OCI-M2 (cell line): ENCODE data around the gene RAB11FIP2.

Experiments used
- DNase-seq: peaks from one replicate; lab custom pipeline; 2025; ENCODE audit not compliant: unreplicated experiment; lab: John Stamatoyannopoulos, UW

The RAB11FIP2 gene

DNA sequence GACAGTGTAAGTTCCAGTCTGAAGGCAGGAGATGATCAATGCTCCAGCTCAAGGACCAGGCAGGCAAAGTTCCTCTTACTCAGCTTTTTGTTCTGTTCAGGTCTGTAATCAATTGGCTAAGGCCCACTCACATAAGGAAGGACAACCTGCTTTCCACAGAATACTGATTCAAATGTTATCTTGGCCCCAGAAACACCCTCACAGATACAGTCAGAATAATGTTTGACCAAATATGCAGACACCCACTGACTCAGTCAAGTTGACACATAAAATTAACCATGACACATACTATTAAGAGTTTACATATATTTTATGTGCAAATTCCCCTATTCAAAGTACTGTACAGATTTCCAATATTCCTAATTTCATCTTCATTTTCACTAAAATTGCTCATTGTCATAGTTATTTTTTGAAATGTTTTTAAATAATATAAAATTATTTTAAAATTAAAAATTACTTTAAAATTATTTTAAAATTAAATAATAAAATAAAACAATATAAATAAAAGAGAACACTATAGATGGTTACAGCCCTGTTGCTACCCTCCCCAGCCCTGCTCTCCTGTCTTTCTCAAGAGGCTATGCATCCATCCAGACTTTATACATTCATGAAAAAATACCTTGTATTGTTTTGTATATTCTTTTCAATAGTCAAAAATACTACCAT lies 59.4 kb downstream of the RAB11FIP2 start:
- DNase-seq, result no peak

DNA sequence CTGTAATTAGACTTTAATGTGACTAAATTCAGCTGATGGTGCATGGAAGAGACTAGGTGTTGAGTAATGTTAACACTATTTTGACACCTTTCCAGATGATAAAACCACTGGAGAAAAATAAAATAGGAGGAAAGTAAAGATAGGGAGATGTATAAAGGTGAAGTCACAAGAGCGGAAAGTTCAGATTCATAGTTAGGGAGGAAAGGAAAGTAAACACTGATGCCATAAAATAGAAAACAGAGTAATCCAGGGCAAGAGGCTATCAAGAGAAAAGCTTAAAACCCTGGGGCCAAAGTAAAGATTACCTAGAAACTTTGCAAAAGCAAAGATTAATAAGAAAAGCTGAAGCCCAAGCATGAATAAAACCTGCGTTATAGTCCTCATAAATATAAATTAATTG lies 62.8 kb downstream of the RAB11FIP2 start:
- no peak for DNase-seq

DNA sequence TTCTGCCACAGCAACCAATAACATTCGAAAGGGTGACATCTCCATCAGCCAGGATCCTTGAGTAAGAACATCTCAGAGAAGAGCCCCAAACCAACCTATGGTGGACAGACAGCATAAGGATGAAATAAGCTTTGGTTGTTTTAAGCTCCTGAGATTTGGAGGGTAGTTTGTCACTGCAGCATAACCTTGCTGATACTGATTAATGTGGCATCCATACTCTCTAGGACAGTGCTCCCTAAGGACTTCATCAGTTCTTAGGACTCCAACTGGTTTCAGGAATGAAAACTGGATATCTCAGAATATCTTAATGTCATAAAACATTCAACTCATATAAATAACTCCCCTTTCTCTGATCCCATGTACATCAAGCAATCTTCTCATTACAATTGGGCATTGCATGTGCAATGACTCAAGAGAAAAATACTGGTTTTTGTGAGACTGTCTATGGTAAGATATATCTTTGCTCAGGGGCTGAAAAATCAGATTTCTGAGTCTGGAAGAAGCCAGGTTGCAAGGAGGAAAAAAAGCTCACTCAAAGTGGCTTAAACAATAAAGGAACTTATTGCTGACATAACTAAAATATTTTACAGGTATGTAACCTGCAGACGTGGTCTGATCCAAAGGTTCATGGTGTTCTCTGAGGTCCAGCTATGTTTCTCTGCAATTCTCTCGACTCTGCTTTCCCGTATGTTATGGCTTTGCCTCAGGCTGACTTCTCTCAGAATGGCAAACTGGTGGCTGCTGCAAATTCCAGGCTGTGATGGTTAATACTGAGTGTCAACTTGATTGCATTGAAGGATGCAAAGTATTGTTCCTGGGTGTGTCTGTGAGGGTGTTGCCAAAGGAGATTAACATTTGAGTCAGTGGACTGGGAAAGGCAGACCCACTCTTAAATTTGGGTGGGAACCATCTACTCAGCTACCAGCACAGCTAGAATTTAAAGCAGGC lies 65.7 kb downstream of the RAB11FIP2 start:
- no peak for DNase-seq

DNA sequence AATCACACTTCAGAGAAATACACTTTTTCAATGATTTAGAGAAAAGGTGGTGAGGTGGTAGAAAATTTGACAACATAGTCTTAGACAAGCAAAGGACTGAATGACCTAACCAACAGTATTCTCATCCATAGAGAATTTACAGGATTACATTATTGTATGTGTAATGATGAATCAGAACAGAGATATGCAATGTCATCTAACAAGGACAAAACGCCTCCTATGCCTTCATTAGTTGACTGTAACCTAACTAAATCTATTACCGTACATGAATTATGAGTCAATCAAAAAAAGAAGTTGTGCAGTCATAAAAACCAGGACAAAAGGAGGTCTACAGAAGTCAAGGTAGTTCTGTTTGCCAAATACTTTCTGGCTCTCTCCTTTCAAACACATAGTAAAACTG lies 66.5 kb downstream of the RAB11FIP2 start:
- DNase-seq, result no peak

DNA sequence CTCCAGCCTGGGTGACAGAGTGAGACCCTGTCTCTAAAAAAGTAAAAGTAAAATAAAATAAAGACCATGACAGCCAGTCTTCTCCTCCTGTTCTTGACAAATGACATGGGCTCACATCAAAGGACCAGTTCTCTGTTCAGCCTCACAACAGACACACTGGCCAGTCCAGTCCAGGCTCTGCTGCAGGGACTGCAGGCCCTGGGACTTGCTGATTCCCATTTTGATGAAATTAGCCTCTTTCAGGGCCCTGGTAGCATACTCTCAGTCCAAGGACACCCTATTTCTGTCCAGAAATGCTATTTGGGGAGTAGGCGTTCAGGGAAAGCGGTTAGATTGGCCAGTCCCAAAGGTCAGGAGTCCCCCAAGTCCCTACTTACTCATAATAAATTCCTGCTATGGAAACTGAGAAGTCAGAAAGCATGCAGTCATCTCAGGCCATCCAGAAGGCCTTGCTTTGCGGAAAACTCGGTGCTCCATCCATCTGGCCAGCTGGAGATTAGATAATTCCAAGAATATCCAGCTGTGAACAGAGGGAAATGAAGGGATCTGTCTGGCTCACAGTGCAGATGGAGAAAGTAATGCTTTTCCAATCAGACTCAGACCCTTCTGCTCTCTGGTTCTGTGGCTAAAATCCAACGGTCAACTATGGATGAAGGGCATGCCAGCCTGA lies 74.4 kb downstream of the RAB11FIP2 start:
- DNase-seq, result no peak

DNA sequence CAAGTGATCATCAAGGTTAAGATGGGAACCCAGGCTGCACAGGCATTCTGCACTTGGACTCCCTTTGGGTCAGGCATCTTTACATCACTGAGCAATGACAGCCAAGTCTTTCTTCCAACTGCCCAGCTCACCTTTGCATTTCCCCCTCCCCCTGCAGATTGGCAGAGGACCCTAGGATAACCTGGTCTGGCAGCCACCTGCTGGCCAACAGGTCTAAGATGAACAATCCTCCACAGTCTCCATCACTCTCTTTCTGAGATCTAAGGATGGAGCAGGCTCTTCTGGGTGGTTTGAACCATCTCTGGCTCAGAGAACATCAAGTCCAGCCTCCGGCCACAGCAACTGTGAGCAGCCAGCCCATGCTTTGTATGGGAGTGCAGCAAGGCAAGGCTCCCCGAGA lies 75.8 kb downstream of the RAB11FIP2 start:
- no peak for DNase-seq

DNA sequence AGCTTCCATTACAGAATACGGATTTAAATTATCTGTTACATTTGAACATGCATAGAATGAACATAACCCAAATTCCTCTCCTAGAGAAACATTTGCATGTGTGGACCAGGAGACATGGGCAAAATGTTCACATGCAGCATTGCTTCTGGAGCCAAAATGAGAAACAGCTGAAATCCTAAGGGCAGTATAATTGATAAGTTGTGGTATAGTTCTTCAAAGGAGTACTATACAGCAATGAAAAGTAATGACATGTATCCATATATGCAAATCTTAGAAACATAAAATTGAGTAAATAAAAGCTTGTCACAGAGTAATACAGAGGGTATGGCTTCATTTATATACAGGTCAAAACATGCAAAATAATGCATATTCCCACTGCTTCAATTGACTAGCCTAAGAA lies 77.1 kb downstream of the RAB11FIP2 start:
- DNase-seq, result no peak

DNA sequence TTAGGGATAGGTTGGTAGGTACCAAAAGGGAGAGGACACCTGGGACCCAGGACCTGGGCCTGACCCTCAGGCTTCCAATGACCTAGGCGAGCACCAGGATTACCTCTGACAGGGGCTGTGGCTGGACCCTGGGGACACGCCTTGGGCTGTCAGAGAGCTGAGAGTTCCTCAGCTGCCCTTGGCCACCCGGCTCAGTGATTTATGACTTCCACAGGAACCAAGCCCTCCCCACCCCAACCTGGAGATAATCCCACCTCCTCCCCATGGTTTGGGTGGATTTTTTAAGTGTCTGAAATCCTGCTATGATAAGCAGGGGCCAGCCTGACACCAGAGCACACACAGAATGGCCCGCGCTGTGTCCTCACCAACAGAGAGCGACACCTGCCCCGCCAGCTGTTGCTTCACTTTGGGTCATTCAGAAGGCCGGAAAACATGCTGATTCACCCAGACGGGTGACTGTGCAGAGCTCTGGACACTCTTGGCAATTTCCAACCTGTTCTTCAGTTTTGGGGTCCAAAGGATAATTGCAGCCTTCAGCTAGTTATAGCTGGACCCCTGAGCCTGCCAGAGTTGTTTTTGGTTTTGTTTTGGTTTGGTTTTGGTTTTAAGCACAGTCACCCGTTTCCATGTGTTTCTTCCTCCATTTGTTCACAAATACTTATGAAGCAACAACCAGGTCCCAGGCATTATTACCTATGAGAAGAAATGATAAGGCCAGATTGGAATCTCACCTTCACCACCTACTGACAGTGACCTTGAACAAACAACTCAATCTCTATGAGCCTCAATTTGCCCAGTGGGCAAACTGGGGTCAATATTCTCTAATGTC lies 78.2 kb downstream of the RAB11FIP2 start:
- DNase-seq, result no peak

DNA sequence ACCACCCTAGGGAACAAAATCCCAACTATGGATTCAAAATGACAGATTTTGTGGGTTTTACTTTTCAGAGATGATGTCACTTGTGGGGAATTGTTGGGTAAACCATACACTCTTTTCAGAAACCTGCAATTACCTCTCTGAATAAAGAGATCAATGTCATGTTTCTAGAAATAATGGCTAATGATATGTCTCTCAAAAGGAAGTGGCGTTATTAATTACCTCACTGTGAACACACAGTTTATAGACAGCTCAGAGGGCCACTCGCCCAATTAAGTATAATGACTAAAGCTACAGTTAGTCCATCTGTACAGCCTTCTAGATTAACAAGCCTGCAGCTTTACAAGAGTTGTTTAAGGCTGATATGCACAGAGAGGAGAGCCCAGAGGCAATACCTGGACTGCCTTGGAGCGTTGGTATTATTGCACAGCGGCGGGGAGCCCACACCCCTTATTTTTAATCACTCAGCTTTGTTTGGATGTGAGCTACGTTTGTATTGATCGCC lies 79.5 kb downstream of the RAB11FIP2 start:
- no peak for DNase-seq

DNA sequence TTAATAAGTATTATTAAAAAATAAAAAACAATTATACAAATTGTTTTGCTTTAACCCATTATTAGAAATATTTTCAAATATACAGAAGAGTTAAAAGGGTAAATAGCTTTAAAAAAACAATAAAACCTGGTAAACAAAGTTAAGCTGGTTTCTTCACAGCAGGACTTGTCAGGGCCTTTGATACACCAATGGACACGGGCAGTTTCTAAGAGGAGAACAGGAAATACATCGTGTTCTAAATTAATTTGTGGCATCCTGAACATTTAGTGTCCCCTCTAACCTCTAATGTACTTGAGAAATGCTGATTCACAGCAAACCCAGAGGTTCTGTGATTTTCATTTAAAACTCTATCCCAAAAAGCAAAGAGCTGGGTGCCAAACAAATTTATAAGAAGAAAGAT lies 80.8 kb downstream of the RAB11FIP2 start:
- DNase-seq, result no peak

DNA sequence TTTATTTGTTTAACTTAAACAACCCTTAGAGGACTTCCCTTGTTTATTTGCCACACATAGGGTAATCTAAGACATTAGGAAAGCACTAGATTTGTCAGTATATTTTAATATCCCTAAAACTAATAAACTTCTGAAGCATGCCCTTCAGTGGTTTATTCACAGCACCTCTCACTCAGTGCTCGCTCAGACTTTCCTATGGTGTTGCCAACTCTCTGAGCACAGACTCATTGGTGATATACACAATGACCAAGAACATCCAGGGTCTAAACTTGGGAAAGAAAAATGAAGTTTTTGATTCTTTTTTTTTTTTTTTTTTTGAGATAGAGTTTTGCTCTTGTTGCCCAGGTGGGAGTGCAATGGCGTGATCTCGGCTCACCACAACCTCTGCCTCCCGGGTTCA lies 82.2 kb downstream of the RAB11FIP2 start:
- DNase-seq, result no peak

DNA sequence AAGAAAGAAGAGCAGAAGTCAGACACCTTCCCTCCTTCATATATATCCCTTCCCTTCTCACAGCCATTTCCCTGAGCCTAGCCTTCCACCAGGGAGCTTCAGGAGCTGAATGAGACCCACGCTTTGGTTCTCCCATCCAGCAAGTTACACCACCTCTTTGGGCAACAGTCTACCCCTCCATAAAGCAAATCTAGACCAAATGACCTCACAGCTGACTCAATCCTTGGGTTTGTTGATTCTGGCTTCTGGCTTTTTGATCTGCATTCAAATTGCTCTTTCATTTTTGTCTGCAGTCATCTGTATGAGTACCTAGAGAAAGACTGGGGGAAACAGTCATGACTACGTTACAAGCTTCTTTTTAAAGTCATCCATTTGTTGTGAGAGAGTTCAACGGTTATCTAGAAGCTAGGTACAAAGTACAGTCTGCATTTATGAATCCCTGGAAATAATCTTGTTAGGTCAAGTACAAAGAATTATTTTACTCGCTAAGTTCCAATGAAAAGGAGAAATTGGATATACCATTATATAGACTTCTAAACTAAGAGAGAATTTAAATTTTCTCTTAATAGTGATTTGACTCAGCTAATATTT lies 86.3 kb downstream of the RAB11FIP2 start:
- DNase-seq, result no peak

DNA sequence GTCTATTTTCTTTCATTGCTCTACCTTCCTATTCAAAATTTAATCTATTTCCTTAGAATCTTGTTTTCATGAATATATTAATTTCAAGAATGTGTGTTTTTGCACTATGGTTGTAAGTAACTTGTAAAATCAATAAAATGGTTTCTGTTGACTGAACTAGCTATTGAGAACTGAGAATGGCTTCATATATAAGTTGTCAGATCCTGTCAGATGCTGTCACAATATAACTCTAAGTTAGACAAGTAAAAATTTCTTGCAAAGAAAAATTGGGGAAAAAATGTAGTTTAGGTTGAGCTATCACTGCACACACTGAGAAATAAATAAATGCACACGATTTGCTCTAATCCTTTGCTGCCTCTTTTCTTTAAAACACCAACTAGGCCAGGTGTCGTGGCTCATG lies 89.8 kb downstream of the RAB11FIP2 start:
- DNase-seq, result no peak

DNA sequence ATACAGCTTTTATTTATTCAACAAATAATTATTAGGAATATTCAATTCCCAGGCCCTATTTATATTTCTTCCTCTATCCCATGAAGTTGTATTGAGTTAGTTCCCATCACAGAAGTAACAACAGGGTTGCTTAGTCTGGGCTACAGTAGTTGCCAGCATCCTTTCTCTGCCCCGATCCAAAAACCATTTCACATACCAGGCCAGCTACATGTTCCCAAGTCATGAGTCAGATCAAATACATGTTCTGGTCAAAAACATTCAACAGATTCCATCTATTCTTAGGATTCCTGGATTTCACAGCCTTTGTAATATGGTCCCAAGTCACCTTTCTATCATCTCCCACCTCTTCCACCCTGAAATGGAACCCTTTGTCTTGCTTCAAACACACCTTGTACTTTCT lies 91.6 kb downstream of the RAB11FIP2 start:
- DNase-seq, result no peak
